KOPT-K1 (cell line): Measurements from ENCODE around the gene ADGRG3.

Experiments
- H3K27ac ChIP-seq: fragments of 200-600 bp; sonication (generic); 2 replicates; pipeline ENCODE4 v1.5.1; 2016; ENCODE audit warnings: antibody characterized with exemption, mild to moderate bottlenecking, low read depth, low read length; ENCODE audit not compliant: poor library complexity, severe bottlenecking
- H3K36me3 ChIP-seq: fragments of 200-600 bp; sonication (generic); 2 replicates; pipeline ENCODE4 v1.5.1; 2017; ENCODE audit warnings: antibody characterized with exemption, mild to moderate bottlenecking, low read length, moderate library complexity; ENCODE audit not compliant: insufficient read depth
- H3K9me3 ChIP-seq: fragments of 200-600 bp; sonication (generic); 2 replicates; pipeline ENCODE4 v1.5.1; 2017; ENCODE audit warnings: antibody characterized with exemption, low read length, mild to moderate bottlenecking; ENCODE audit not compliant: insufficient read depth, poor library complexity, severe bottlenecking

The ADGRG3 gene

GRCh38 chr16:57686577-57686976 is 18.5 kb downstream of the ADGRG3 start:
- H3K36me3 ChIP-seq, result no peaks in the 10 kb centered on the region
- no peaks in the 10 kb centered on the region for H3K9me3 ChIP-seq
- H3K27ac ChIP-seq, result peak overlapping the region; percentile 100

GRCh38 chr16:57687363-57687929 is 19.3 kb downstream of the ADGRG3 start:
- no peaks in the 10 kb centered on the region for H3K36me3 ChIP-seq
- H3K9me3 ChIP-seq, result no peaks in the 10 kb centered on the region
- H3K27ac ChIP-seq, result peak overlapping the region; percentile 100

- no peaks in the 10 kb centered on the region for H3K9me3 ChIP-seq
- no peaks in the 10 kb centered on the region for H3K36me3 ChIP-seq
- H3K27ac ChIP-seq, result peak overlapping the region; percentile 100
Measured at GRCh38 chr16:57688487-57688986, 20.4 kb downstream of the ADGRG3 start.

GRCh38 chr16:57688987-57689761 is 21.1 kb downstream of the ADGRG3 start:
- H3K36me3 ChIP-seq, result no peaks in the 10 kb centered on the region
- no peaks in the 10 kb centered on the region for H3K9me3 ChIP-seq
- H3K27ac ChIP-seq, result peak overlapping the region; percentile 100

GRCh38 chr16:57689762-57690558 is 21.9 kb downstream of the ADGRG3 start:
- peak overlapping the region; percentile 100 for H3K27ac ChIP-seq
- H3K9me3 ChIP-seq, result no peaks in the 10 kb centered on the region
- no peaks in the 10 kb centered on the region for H3K36me3 ChIP-seq

- Histone ChIP-seq H3K27ac (peak overlapping the region; percentile 100), H3K36me3 (no peaks in the 10 kb centered on the region), H3K9me3 (no peaks in the 10 kb centered on the region)
Measured at GRCh38 chr16:57690782-57691471, 22.8 kb downstream of the ADGRG3 start.

- Histone ChIP-seq H3K9me3 (no peaks in the 10 kb centered on the region), H3K36me3 (no peaks in the 10 kb centered on the region), H3K27ac (no peak overlapping the region)
Measured at GRCh38 chr16:57692636-57693035, 24.5 kb downstream of the ADGRG3 start.

GRCh38 chr16:57693550-57693949 is 25.4 kb downstream of the ADGRG3 start:
- H3K9me3 ChIP-seq, result no peaks in the 10 kb centered on the region
- H3K36me3 ChIP-seq, result no peaks in the 10 kb centered on the region
- H3K27ac ChIP-seq, result no peak overlapping the region

GRCh38 chr16:57694231-57694724 is 26.2 kb downstream of the ADGRG3 start:
- Histone ChIP-seq H3K36me3 (no peaks in the 10 kb centered on the region), H3K27ac (no peak overlapping the region), H3K9me3 (no peaks in the 10 kb centered on the region)

GRCh38 chr16:57694725-57695679 is 26.9 kb downstream of the ADGRG3 start, which contains the start of gene DRC7:
TSS of gene DRC7 (plus strand) at chr16:57694806. CDS start at chr16:57697950, 3,144 bp downstream.
- Histone ChIP-seq H3K36me3 (no peaks in the 10 kb centered on the region), H3K9me3 (no peaks in the 10 kb centered on the region), H3K27ac (peak within 1 kb of the TSS; percentile 52)

GRCh38 chr16:57695680-57696069 is 27.6 kb downstream of the ADGRG3 start:
- H3K27ac ChIP-seq, result peak overlapping the region; percentile 52
- no peaks in the 10 kb centered on the region for H3K9me3 ChIP-seq
- H3K36me3 ChIP-seq, result no peaks in the 10 kb centered on the region

- no peak overlapping the region for H3K27ac ChIP-seq
- no peaks in the 10 kb centered on the region for H3K9me3 ChIP-seq
- H3K36me3 ChIP-seq, result no peaks in the 10 kb centered on the region
Measured at GRCh38 chr16:57696240-57696639, 28.1 kb downstream of the ADGRG3 start.

GRCh38 chr16:57697896-57698537 is 29.9 kb downstream of the ADGRG3 start:
- H3K9me3 ChIP-seq, result no peaks in the 10 kb centered on the region
- no peak overlapping the region for H3K27ac ChIP-seq
- no peaks in the 10 kb centered on the region for H3K36me3 ChIP-seq
